Measurements from ENCODE around the gene TMEM115.

TMEM115 gene

GRCh38 chr3:50396502-50396901 is 37.2 kb upstream of the TMEM115 start:
- Histone ChIP-seq H3K27ac (no peak overlapping the region), H3K4me1 (peaks cover 0 to 18% (median 4%) of the 10 kb centered on the region in 4 donors), H3K4me3 (no peak overlapping the region), H3K36me3 (no peaks in the 10 kb centered on the region), H3K27me3 (no peaks in the 10 kb centered on the region), H3K9me3 (no peaks in the 10 kb centered on the region)
- intact Hi-C loops (cut with DNase I; ENCODE audit: low total_unique reads): no loop called here
- TF ChIP-seq CTCF (IDR thresholded peaks at IDR 0.05): no peak
- no peak for DNase-seq

GRCh38 chr3:50395070-50395860 is 35.9 kb upstream of the TMEM115 start:
- no peaks in the 10 kb centered on the region for H3K36me3 ChIP-seq
- H3K9me3 ChIP-seq: no peaks in the 10 kb centered on the region
- no peaks in the 10 kb centered on the region for H3K27me3 ChIP-seq
- no peak for TF ChIP-seq CTCF (IDR thresholded peaks at IDR 0.05)
- no peak for DNase-seq
- H3K27ac ChIP-seq: no peak overlapping the region
- no peak overlapping the region for H3K4me3 ChIP-seq
- peaks cover 0 to 31% (median 15%) of the 10 kb centered on the region in 4 donors for H3K4me1 ChIP-seq
- intact Hi-C loops (cut with DNase I; ENCODE audit: low total_unique reads): no loop called here

DNA sequence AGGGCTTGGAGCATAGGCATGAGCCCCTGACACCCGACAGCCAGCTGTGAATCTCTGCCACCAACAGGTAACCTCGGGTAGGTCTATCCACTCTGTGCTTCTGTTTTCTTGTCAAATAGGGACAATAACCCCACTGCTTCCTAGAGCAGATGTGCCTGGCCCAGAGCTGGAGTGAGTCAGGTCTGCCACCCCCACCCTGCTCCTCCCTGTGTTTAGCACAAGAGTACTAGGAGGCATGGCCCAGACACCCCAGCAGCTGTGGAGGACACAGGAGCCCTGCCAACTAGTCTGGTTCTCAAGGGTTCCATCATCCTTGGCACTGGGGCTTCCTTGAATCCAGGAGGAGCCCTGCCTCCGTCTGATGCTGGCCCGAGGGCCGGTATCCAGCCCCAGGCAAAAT is 33.7 kb upstream of the TMEM115 start:
- intact Hi-C loops (cut with DNase I; ENCODE audit: low total_unique reads): no loop called here
- no peak overlapping the region for H3K4me3 ChIP-seq
- no peak for DNase-seq
- H3K4me1 ChIP-seq: peaks cover 0 to 36% (median 17%) of the 10 kb centered on the region in 4 donors
- H3K36me3 ChIP-seq: no peaks in the 10 kb centered on the region
- TF ChIP-seq CTCF (IDR thresholded peaks at IDR 0.05): no peak
- no peaks in the 10 kb centered on the region for H3K27me3 ChIP-seq
- no peak overlapping the region for H3K27ac ChIP-seq
- no peaks in the 10 kb centered on the region for H3K9me3 ChIP-seq

- DNase-seq: no peak
- Histone ChIP-seq H3K27me3 (no peaks in the 10 kb centered on the region), H3K4me1 (peaks cover 0 to 36% (median 17%) of the 10 kb centered on the region in 4 donors), H3K4me3 (no peak overlapping the region), H3K36me3 (no peaks in the 10 kb centered on the region), H3K9me3 (no peaks in the 10 kb centered on the region), H3K27ac (no peak overlapping the region)
- no peak for TF ChIP-seq CTCF (IDR thresholded peaks at IDR 0.05)
- intact Hi-C loops (cut with DNase I; ENCODE audit: low total_unique reads): no loop called here
These were observed 32.9 kb upstream of the TMEM115 start for GRCh38 chr3:50392101-50392715.

GRCh38 chr3:50390508-50391224 is 31.3 kb upstream of the TMEM115 start:
- H3K27ac ChIP-seq: peak overlapping the region; percentile 34 to 60
- no peaks in the 10 kb centered on the region for H3K9me3 ChIP-seq
- H3K27me3 ChIP-seq: no peaks in the 10 kb centered on the region
- intact Hi-C loops (cut with DNase I; ENCODE audit: low total_unique reads): no loop called here
- no peaks in the 10 kb centered on the region for H3K36me3 ChIP-seq
- peaks cover 0 to 36% (median 17%) of the 10 kb centered on the region in 4 donors for H3K4me1 ChIP-seq
- H3K4me3 ChIP-seq: no peak overlapping the region
- no peak for TF ChIP-seq CTCF (IDR thresholded peaks at IDR 0.05)
- peak; percentile 48 to 77 for DNase-seq

Data from tibial artery (tissue), 4 donors.